ENCODE results near the gene CAPN8. TPM values are rescaled to one million over a fixed set of nuclear protein-coding genes. Genes with fewer than 3 reads are reported as not detected.

Gene CAPN8
- polyA plus RNA-seq, 1 of the 3 experiments (the other 2 are of a cell fraction), result not detected

DNA sequence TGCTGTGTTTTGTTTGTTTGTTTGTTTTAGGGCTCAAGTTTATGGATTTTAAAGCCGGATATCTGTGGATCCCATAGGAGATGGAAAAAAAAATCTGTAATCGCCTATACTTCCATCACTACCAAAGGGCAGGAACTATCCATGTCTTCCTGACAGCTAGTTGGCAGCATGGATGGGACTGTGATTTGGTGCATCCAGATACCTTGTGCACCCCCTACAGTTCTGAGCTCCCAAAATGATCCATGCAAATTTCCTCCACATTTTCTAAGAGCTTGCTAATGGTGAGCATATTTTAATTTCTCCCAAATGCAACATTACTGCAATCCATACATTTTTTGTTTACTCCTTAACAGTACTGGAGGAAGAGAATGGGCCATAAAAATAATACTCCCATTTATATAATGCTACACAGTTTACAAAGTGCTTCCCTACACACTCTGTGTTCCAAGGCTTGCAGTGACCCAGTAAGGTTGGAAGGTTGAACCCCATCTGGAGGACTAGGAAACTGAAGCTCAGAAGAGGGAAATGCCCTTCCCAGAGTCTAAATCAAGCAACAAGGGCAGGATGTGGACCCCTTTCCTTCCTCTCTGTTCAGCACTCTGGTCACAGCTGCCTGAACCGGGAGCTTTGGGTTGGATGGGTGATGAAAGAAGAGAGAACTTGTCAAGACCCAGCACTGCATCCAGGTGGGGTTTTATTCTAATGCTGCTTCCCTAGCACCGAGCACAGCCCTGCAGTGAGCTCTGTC, 48.0 kb downstream of the CAPN8 start:
- Histone ChIP-seq H2AFZ (ENCODE audit: low read depth) (no peak overlapping the region), H3K4me2 (no peak overlapping the region), H3K9ac (no peak overlapping the region), H3K36me3 (replicated peaks in 1 of 2; ENCODE audit: control insufficient read depth in 1 of 2, insufficient read depth in 2 of 2, low read length in 1 of 2) (no peaks in the 10 kb centered on the region), H3K4me1 (ENCODE audit: control insufficient read depth in 1 of 2, insufficient read depth in 2 of 2, low read depth in 1 of 2, low read length in 1 of 2) (peaks cover 0 to 7% of the 10 kb centered on the region in 2 experiments; a peak in 1 of 4 replicates), H3K9me3 (no peaks in the 10 kb centered on the region), H3F3A (replicated peaks; ENCODE audit: insufficient read depth) (no peaks in the 10 kb centered on the region), H3K27me3 (ENCODE audit: insufficient read depth) (no peaks in the 10 kb centered on the region; the same call in 1 of the 2 replicates), H3K4me3 (ENCODE audit: low read depth in 2 of 2, low read length in 1 of 2) (no peak overlapping the region), H3K79me2 (ENCODE audit: insufficient read depth) (no peaks in the 10 kb centered on the region), H4K20me1 (ENCODE audit: insufficient read depth) (no peaks in the 10 kb centered on the region), H3K27ac (ENCODE audit: low read depth in 2 of 2, low read length in 1 of 2) (no peak overlapping the region), H3K9me2 (no peaks in the 10 kb centered on the region)
- ChIA-PET POLR2A (no interaction called here), CTCF (interaction anchor here (1.0 to 2.5 kb wide), 3 partner anchors 14 to 484 kb away, joined by 3 to 11 read pairs (median 5); no protein-coding TSS in a partner anchor)
- no peak for TF ChIP-seq FOXM1 (IDR thresholded peaks at IDR 0.05; ENCODE audit: low read depth)
- TF ChIP-seq RXRA (IDR thresholded peaks at IDR 0.05; ENCODE audit: borderline replicate concordance, low read depth), result no peak
- no peak for TF ChIP-seq ZBTB33 (IDR thresholded peaks at IDR 0.05; ENCODE audit: borderline replicate concordance, low read depth)
- TF ChIP-seq MXI1 (IDR thresholded peaks at IDR 0.05; ENCODE audit: low read depth, low read length), result no peak
- no peak for TF ChIP-seq USF1 (IDR thresholded peaks at IDR 0.05; ENCODE audit: borderline replicate concordance, low read depth)
- no peak for TF ChIP-seq SIN3A (IDR thresholded peaks at IDR 0.05; ENCODE audit: borderline replicate concordance, low read depth, low read length)
- DNase-seq, result no peak
- WGBS (ENCODE audit: low lambda C conversion rate), result 68% methylated on average over 4 of the region's 4 CpGs

DNA sequence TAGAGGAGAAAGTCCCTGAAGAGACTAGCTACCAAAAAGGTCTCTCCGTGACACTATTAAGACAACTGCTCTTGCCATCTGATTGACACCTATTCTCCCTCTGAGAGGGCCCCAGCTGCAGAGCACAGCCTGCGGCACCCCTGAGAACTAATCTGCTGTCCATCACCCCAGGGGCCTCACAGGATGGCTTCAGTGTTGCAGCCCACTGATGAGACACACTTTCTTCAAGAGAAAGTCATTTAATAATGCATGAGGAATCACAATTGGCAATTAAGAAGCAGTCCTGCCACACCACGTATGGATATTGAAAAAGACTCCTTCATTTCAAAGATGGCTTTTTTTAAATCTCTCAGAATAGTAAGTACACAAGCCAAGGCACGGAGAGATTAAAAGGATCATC, 48.9 kb downstream of the CAPN8 start:
- Histone ChIP-seq H3K9me3 (no peaks in the 10 kb centered on the region), H3K9me2 (no peaks in the 10 kb centered on the region), H2AFZ (ENCODE audit: low read depth) (no peak overlapping the region), H3K79me2 (ENCODE audit: insufficient read depth) (no peaks in the 10 kb centered on the region), H4K20me1 (ENCODE audit: insufficient read depth) (no peaks in the 10 kb centered on the region), H3K4me3 (ENCODE audit: low read depth in 2 of 2, low read length in 1 of 2) (no peak overlapping the region), H3K4me2 (no peak overlapping the region), H3K36me3 (replicated peaks in 1 of 2; ENCODE audit: control insufficient read depth in 1 of 2, insufficient read depth in 2 of 2, low read length in 1 of 2) (no peaks in the 10 kb centered on the region), H3K4me1 (ENCODE audit: control insufficient read depth in 1 of 2, insufficient read depth in 2 of 2, low read depth in 1 of 2, low read length in 1 of 2) (peaks cover 0 to 7% of the 10 kb centered on the region in 2 experiments; a peak in 1 of 4 replicates), H3K27ac (ENCODE audit: low read depth in 2 of 2, low read length in 1 of 2) (no peak overlapping the region), H3F3A (replicated peaks; ENCODE audit: insufficient read depth) (no peaks in the 10 kb centered on the region), H3K27me3 (ENCODE audit: insufficient read depth) (no peaks in the 10 kb centered on the region; the same call in 1 of the 2 replicates), H3K9ac (no peak overlapping the region)
- ChIA-PET CTCF (interaction anchor here (1.9 to 2.5 kb wide), 2 partner anchors 60 to 483 kb away, joined by 5 to 11 read pairs; no protein-coding TSS in a partner anchor), POLR2A (no interaction called here)
- no peak for DNase-seq
- TF ChIP-seq FOSL2 (IDR thresholded peaks at IDR 0.05; ENCODE audit: borderline replicate concordance, low read depth), result no peak
- no peak for TF ChIP-seq YY1 (IDR thresholded peaks at IDR 0.05; ENCODE audit: low read depth)
- TF ChIP-seq SMC3 (IDR thresholded peaks at IDR 0.05; ENCODE audit: low read depth, low read length), result no peak
- no peak for TF ChIP-seq FOXJ3 (CRISPR knock-in tag; IDR thresholded peaks at IDR 0.05)
- no peak for TF ChIP-seq GATA2 (CRISPR knock-in tag; IDR thresholded peaks at IDR 0.05)
- no peak for TF ChIP-seq MEF2A (IDR thresholded peaks at IDR 0.05; ENCODE audit: borderline replicate concordance, low read depth)
- TF ChIP-seq GABPA (IDR thresholded peaks at IDR 0.05; ENCODE audit: low read depth), result no peak
- no peak for TF ChIP-seq RXRA (IDR thresholded peaks at IDR 0.05; ENCODE audit: borderline replicate concordance, low read depth)
- TF ChIP-seq EZH2phosphoT487 (IDR thresholded peaks at IDR 0.05; ENCODE audit: borderline replicate concordance, low read depth), result no peak
- TF ChIP-seq, protein P1, sequence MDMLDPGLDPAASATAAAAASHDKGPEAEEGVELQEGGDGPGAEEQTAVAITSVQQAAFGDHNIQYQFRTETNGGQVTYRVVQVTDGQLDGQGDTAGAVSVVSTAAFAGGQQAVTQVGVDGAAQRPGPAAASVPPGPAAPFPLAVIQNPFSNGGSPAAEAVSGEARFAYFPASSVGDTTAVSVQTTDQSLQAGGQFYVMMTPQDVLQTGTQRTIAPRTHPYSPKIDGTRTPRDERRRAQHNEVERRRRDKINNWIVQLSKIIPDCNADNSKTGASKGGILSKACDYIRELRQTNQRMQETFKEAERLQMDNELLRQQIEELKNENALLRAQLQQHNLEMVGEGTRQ (IDR thresholded peaks at IDR 0.05; ENCODE audit: borderline replicate concordance, low read depth, low read length), result no peak
- no peak for TF ChIP-seq ZBTB33 (IDR thresholded peaks at IDR 0.05; ENCODE audit: borderline replicate concordance, low read depth)
- TF ChIP-seq FOXM1 (IDR thresholded peaks at IDR 0.05; ENCODE audit: low read depth), result no peak
- no peak for TF ChIP-seq JUND (IDR thresholded peaks at IDR 0.05)
- no peak for TF ChIP-seq ELF1 (IDR thresholded peaks at IDR 0.05)
- 45% methylated on average over 4 of the region's 4 CpGs for WGBS (ENCODE audit: low lambda C conversion rate)

Measured in SK-N-SH (cell line).